ENCODE measurements around the gene TCERG1L. TPM values are rescaled to one million over a fixed set of nuclear protein-coding genes. Genes with fewer than 3 reads are reported as not detected.
A peak's percentile ranks its signal among the peaks of the same experiment; 100 is the strongest.

The TCERG1L gene
- total and polyA plus RNA-seq, 4 donors = 0.02 to 0.09 (median 0.08) TPM; not detected in 1

DNA sequence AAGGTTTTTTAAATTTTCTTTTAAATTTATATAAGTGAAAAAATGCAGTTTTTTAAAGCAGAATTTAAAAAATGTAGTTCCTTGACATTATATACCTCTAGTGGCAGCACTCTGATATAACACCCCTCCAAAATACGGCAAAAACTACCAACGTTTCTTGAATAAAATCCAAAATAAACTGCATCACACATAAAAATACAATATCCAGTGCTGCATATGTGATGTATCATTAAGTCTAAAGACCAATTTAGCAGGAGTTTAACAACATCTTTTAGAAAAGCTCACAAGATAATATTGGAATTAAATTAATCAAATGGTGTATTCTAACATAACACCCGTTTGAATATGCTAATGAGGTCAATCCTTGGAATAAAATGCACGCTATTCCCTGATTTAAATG lies 1.4 kb downstream of the TCERG1L start:
- DNase-seq (peak in 2 of 3 donors; percentile 1 to 10), ATAC-seq (ENCODE audit: insufficient read depth, low FRiP score) (no peak)
- Histone ChIP-seq H3K27ac (ENCODE audit: low read depth in 1 of 2, low read length in 1 of 2) (no peak overlapping the region), H3K4me3 (no peak overlapping the region), H3K27me3 (ENCODE audit: control insufficient read depth in 3 of 3, insufficient read depth in 3 of 3, low read length in 2 of 3) (peaks cover 27 to 44% (median 42%) of the 10 kb centered on the region in 3 donors), H3K9ac (ENCODE audit: insufficient read depth in 1 of 2, low read length in 2 of 2) (no peak overlapping the region), H3K4me1 (ENCODE audit: control insufficient read depth in 5 of 5, insufficient read depth in 5 of 5, low read length in 5 of 5) (peaks cover 0 to 11% (median 0%) of the 10 kb centered on the region in 5 donors), H3K9me3 (ENCODE audit: control insufficient read depth in 4 of 4, insufficient read depth in 3 of 4, low read length in 3 of 4) (peaks cover 0 to 3% (median 0%) of the 10 kb centered on the region in 4 donors), H3K36me3 (ENCODE audit: control insufficient read depth in 4 of 4, insufficient read depth in 4 of 4, low read length in 4 of 4) (no peaks in the 10 kb centered on the region)
- 10 to 12% methylated on average over 4 of the region's 4 CpGs for WGBS, 2 donors
- TF ChIP-seq, protein P1, sequence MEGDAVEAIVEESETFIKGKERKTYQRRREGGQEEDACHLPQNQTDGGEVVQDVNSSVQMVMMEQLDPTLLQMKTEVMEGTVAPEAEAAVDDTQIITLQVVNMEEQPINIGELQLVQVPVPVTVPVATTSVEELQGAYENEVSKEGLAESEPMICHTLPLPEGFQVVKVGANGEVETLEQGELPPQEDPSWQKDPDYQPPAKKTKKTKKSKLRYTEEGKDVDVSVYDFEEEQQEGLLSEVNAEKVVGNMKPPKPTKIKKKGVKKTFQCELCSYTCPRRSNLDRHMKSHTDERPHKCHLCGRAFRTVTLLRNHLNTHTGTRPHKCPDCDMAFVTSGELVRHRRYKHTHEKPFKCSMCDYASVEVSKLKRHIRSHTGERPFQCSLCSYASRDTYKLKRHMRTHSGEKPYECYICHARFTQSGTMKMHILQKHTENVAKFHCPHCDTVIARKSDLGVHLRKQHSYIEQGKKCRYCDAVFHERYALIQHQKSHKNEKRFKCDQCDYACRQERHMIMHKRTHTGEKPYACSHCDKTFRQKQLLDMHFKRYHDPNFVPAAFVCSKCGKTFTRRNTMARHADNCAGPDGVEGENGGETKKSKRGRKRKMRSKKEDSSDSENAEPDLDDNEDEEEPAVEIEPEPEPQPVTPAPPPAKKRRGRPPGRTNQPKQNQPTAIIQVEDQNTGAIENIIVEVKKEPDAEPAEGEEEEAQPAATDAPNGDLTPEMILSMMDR (IDR thresholded peaks at IDR 0.05; ENCODE audit: control extremely low read depth, extremely low read depth) = no peak

GRCh38 chr10:131300508-131300907 lies 11.0 kb downstream of the TCERG1L start:
- Histone ChIP-seq H3K36me3 (ENCODE audit: control insufficient read depth in 4 of 4, insufficient read depth in 4 of 4, low read length in 4 of 4) (no peaks in the 10 kb centered on the region), H3K27ac (ENCODE audit: low read depth in 1 of 2, low read length in 1 of 2) (no peak overlapping the region), H3K27me3 (ENCODE audit: control insufficient read depth in 3 of 3, insufficient read depth in 3 of 3, low read length in 2 of 3) (peaks cover 0 to 7% (median 0%) of the 10 kb centered on the region in 3 donors), H3K9me3 (ENCODE audit: control insufficient read depth in 4 of 4, insufficient read depth in 3 of 4, low read length in 3 of 4) (peaks cover 0 to 5% (median 0%) of the 10 kb centered on the region in 4 donors), H3K4me1 (ENCODE audit: control insufficient read depth in 5 of 5, insufficient read depth in 5 of 5, low read length in 5 of 5) (no peaks in the 10 kb centered on the region), H3K9ac (ENCODE audit: insufficient read depth in 1 of 2, low read length in 2 of 2) (no peak overlapping the region), H3K4me3 (no peak overlapping the region)
- TF ChIP-seq, protein P1 (IDR thresholded peaks at IDR 0.05; ENCODE audit: control extremely low read depth, extremely low read depth) = no peak
- WGBS, 2 donors = 61 to 84% methylated on average over 3 of the region's 3 CpGs
- DNase-seq (no peak), ATAC-seq (ENCODE audit: insufficient read depth, low FRiP score) (no peak)

- ATAC-seq (ENCODE audit: insufficient read depth, low FRiP score) (no peak), DNase-seq (no peak)
- H3K9me3 ChIP-seq (ENCODE audit: control insufficient read depth in 4 of 4, insufficient read depth in 3 of 4, low read length in 3 of 4) = peaks cover 0 to 3% (median under 1%) of the 10 kb centered on the region in 4 donors
- no peak overlapping the region for H3K27ac ChIP-seq (ENCODE audit: low read depth in 1 of 2, low read length in 1 of 2)
- no peak overlapping the region for H3K9ac ChIP-seq (ENCODE audit: insufficient read depth in 1 of 2, low read length in 2 of 2)
- WGBS, 2 donors = 62 to 82% methylated on average over 7 of the region's 7 CpGs
- H3K4me3 ChIP-seq = no peak overlapping the region
- no peaks in the 10 kb centered on the region for H3K27me3 ChIP-seq (ENCODE audit: control insufficient read depth in 3 of 3, insufficient read depth in 3 of 3, low read length in 2 of 3)
- TF ChIP-seq, protein P1 (IDR thresholded peaks at IDR 0.05; ENCODE audit: control extremely low read depth, extremely low read depth) = no peak
- no peaks in the 10 kb centered on the region for H3K36me3 ChIP-seq (ENCODE audit: control insufficient read depth in 4 of 4, insufficient read depth in 4 of 4, low read length in 4 of 4)
- H3K4me1 ChIP-seq (ENCODE audit: control insufficient read depth in 5 of 5, insufficient read depth in 5 of 5, low read length in 5 of 5) = no peaks in the 10 kb centered on the region
Measured at GRCh38 chr10:131290781-131291180, 20.7 kb downstream of the TCERG1L start.

DNA sequence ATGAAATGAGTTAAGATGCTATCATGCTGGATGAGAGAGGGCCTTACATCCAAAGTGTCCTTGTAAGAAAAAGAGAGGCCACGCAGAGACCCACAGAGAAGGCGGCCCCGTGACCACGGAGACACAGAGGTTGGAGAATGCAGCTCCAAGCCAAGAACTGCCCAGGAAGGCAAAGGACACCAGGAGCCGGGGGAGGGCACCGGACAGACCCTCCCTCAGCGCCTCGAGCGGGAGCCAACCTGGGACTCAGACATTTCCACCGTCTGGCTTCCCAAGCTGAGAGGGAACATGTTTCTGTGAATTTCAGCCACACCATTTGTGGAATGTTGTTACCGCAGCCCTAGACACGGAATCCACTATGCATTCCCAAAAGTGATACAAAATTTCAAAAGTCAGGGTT lies 22.9 kb downstream of the TCERG1L start:
- H3K27me3 ChIP-seq (ENCODE audit: control insufficient read depth in 3 of 3, insufficient read depth in 3 of 3, low read length in 2 of 3) = no peaks in the 10 kb centered on the region
- 85 to 90% methylated on average over 12 of the region's 12 CpGs for WGBS, 2 donors
- ATAC-seq (ENCODE audit: insufficient read depth, low FRiP score) = no peak
- no peak overlapping the region for H3K27ac ChIP-seq (ENCODE audit: low read depth in 1 of 2, low read length in 1 of 2)
- TF ChIP-seq, protein P1 (IDR thresholded peaks at IDR 0.05; ENCODE audit: control extremely low read depth, extremely low read depth) = no peak
- no peak overlapping the region for H3K9ac ChIP-seq (ENCODE audit: insufficient read depth in 1 of 2, low read length in 2 of 2)
- H3K4me1 ChIP-seq (ENCODE audit: control insufficient read depth in 5 of 5, insufficient read depth in 5 of 5, low read length in 5 of 5) = no peaks in the 10 kb centered on the region
- H3K4me3 ChIP-seq = no peak overlapping the region
- no peaks in the 10 kb centered on the region for H3K36me3 ChIP-seq (ENCODE audit: control insufficient read depth in 4 of 4, insufficient read depth in 4 of 4, low read length in 4 of 4)
- H3K9me3 ChIP-seq (ENCODE audit: control insufficient read depth in 4 of 4, insufficient read depth in 3 of 4, low read length in 3 of 4) = peaks cover 0 to 3% (median under 1%) of the 10 kb centered on the region in 4 donors
- no peak for DNase-seq

All from lung (tissue), 12 donors.